NK-92 treated with Interleukin-12 subunit alpha and Interleukin-12 subunit beta, amount 100 ng/mL, for 24 hours (cell line): ENCODE data around the gene PLEKHG7.

ENCODE experiments used
- DNase-seq: peaks from one replicate; lab custom pipeline; 2025; lab: John Stamatoyannopoulos, UW

The PLEKHG7 gene

GRCh38 chr12:92715625-92716024 lies 12.8 kb downstream of the PLEKHG7 start:
- no peak for DNase-seq

GRCh38 chr12:92717202-92717601 lies 14.4 kb downstream of the PLEKHG7 start:
- DNase-seq: no peak

GRCh38 chr12:92718483-92718990 lies 15.7 kb downstream of the PLEKHG7 start:
- no peak for DNase-seq

GRCh38 chr12:92719674-92720073 lies 16.9 kb downstream of the PLEKHG7 start:
- DNase-seq: no peak

GRCh38 chr12:92721130-92721529 lies 18.3 kb downstream of the PLEKHG7 start:
- no peak for DNase-seq

GRCh38 chr12:92721656-92722055 lies 18.9 kb downstream of the PLEKHG7 start:
- no peak for DNase-seq

GRCh38 chr12:92722897-92723296 lies 20.1 kb downstream of the PLEKHG7 start:
- no peak for DNase-seq

- no peak for DNase-seq
Measured at GRCh38 chr12:92726850-92727249, 24.1 kb downstream of the PLEKHG7 start.

- no peak for DNase-seq
Measured at GRCh38 chr12:92729773-92730305, 27.1 kb downstream of the PLEKHG7 start.

GRCh38 chr12:92730758-92731157 lies 28.0 kb downstream of the PLEKHG7 start:
- no peak for DNase-seq

GRCh38 chr12:92732216-92732615 lies 29.4 kb downstream of the PLEKHG7 start:
- no peak for DNase-seq

- no peak for DNase-seq
Measured at GRCh38 chr12:92732716-92733115, 29.9 kb downstream of the PLEKHG7 start.

GRCh38 chr12:92733181-92733580 lies 30.4 kb downstream of the PLEKHG7 start:
- no peak for DNase-seq

- DNase-seq: no peak
Measured at GRCh38 chr12:92733661-92734060, 30.9 kb downstream of the PLEKHG7 start.

- DNase-seq: no peak
Measured at GRCh38 chr12:92735131-92735721, 32.4 kb downstream of the PLEKHG7 start.

- no peak for DNase-seq
Measured at GRCh38 chr12:92736605-92737004, 33.8 kb downstream of the PLEKHG7 start.

- no peak for DNase-seq
Measured at GRCh38 chr12:92737855-92738850, 35.4 kb downstream of the PLEKHG7 start.

GRCh38 chr12:92739113-92739512 lies 36.3 kb downstream of the PLEKHG7 start:
- no peak for DNase-seq

GRCh38 chr12:92740411-92740810 lies 37.6 kb downstream of the PLEKHG7 start:
- no peak for DNase-seq

- no peak for DNase-seq
Measured at GRCh38 chr12:92743026-92743425, 40.2 kb downstream of the PLEKHG7 start.

GRCh38 chr12:92745856-92746550 lies 43.2 kb downstream of the PLEKHG7 start:
- DNase-seq: no peak

- no peak for DNase-seq
Measured at GRCh38 chr12:92747151-92747550, 44.4 kb downstream of the PLEKHG7 start.
